Natural killer cell (primary cell): ENCODE results near the gene RYR2. TPM values are rescaled to one million over a fixed set of nuclear protein-coding genes. Genes with fewer than 3 reads are reported as not detected.

ENCODE experiments used
- ATAC-seq, 3 donors: fragments of 150-1000 bp in 2 of 3; fragments of 200-7000 bp in 1 of 3; cut with Tn5 transposase; 1 replicate in 1 of 3; 2 replicates in 2 of 3; pipeline ENCODE4 v1.10.0; 2021; ENCODE audit warnings: mild to moderate bottlenecking in 2 of 3, moderate library complexity in 2 of 3
- DNase-seq, 2 donors: peaks; one replicate each; pipeline versions ENCODE4 v3.0.0 to v3.0.0-alpha.2; 2013 to 2021; ENCODE audit warnings: mixed read lengths in 1 of 2
- H3K27ac ChIP-seq: one replicate; pipeline ENCODE4 v1.5.1; 2013; ENCODE audit warnings: mild to moderate bottlenecking, low read length
- H3K27me3 ChIP-seq: one replicate; pipeline ENCODE4 v1.6.1; 2013; ENCODE audit warnings: low read length; ENCODE audit not compliant: control insufficient read depth, insufficient read depth
- H3K36me3 ChIP-seq: one replicate; pipeline ENCODE4 v1.6.1; 2013; ENCODE audit warnings: low read length; ENCODE audit not compliant: control insufficient read depth, insufficient read depth
- H3K4me1 ChIP-seq: one replicate; pipeline ENCODE4 v1.6.1; 2013; ENCODE audit warnings: low read length; ENCODE audit not compliant: control insufficient read depth, insufficient read depth
- H3K4me3 ChIP-seq: one replicate; pipeline ENCODE4 v1.5.1; 2013; ENCODE audit warnings: low read length
- H3K9me3 ChIP-seq: one replicate; pipeline ENCODE4 v1.6.1; 2013; ENCODE audit warnings: low read length; ENCODE audit not compliant: control insufficient read depth, insufficient read depth
- H3K27ac Mint-ChIP-seq, 2 donors: one replicate each; pipeline ENCODE4 v1.8.0; 2022; ENCODE audit warnings: mild to moderate bottlenecking in 2 of 2, mixed read lengths in 2 of 2, moderate library complexity in 1 of 2
- H3K27me3 Mint-ChIP-seq, 2 donors: one replicate each; pipeline ENCODE4 v1.8.0; 2022; ENCODE audit warnings: low read depth in 2 of 2, mixed read lengths in 2 of 2
- H3K36me3 Mint-ChIP-seq: one replicate; pipeline ENCODE4 v1.8.0; 2022; ENCODE audit warnings: mixed read lengths
- H3K4me1 Mint-ChIP-seq, 2 donors: one replicate each; pipeline ENCODE4 v1.8.0; 2022; ENCODE audit warnings: mixed read lengths in 2 of 2
- H3K4me3 Mint-ChIP-seq: one replicate; pipeline ENCODE4 v1.8.0; 2022; ENCODE audit warnings: mild to moderate bottlenecking, moderate library complexity, mixed read lengths
- H3K9me3 Mint-ChIP-seq, 2 donors: one replicate each; pipeline ENCODE4 v1.8.0; 2022; ENCODE audit warnings: mixed read lengths in 2 of 2
- CTCF ChIP-seq: fragments of 200-600 bp; IDR thresholded peaks from one replicate; pipeline ENCODE4 v1.8.0; 2022; ENCODE audit warnings: antibody characterized with exemption
- WGBS: methylation state at CpG from one replicate; pipeline ENCODE4 v1.1.7; 2013; ENCODE audit warnings: missing lambda C conversion rate; ENCODE audit not compliant: insufficient coverage; 5-methylcytosine and 5-hydroxymethylcytosine counted together
- intact Hi-C: fragments of 100-400 bp; cut with micrococcal nuclease; formaldehyde crosslinking; loops from one replicate; pipeline ENCODE4 v1.14.2; 2022
- total RNA-seq, 4 donors: library from RNA; stranded (reverse); fragments of 120-200 nt in 1 of 4; gene quantifications; one replicate each; pipeline versions ENCODE4 v1.2.3 to v1.2.4, GENCODE V29; 2013 to 2022

The RYR2 gene
- total RNA-seq, 3 donors from 2014 or later (not counting 1 experiment from before 2014, with no cell fraction given) = 0.13 to 1.2 (median 0.38) TPM

GRCh38 chr1:237398751-237399150 lies 356.8 kb downstream of the RYR2 start:
- Histone ChIP-seq H3K27me3 (no peaks in the 10 kb centered on the region), H3K4me1 (no peaks in the 10 kb centered on the region), H3K4me3 (no peak overlapping the region), H3K27ac (no peak overlapping the region), H3K36me3 (no peaks in the 10 kb centered on the region), H3K9me3 (peaks cover 8% of the 10 kb centered on the region)
- H3K9me3 Mint-ChIP-seq = peaks cover 10 to 21% of the 10 kb centered on the region in 2 donors
- H3K36me3 Mint-ChIP-seq = no peaks in the 10 kb centered on the region
- H3K4me3 Mint-ChIP-seq = no peak overlapping the region
- H3K4me1 Mint-ChIP-seq = no peaks in the 10 kb centered on the region
- DNase-seq (no peak), ATAC-seq (no peak)
- no peak overlapping the region for H3K27ac Mint-ChIP-seq
- intact Hi-C loops = no loop called here
- peaks cover 0 to 3% of the 10 kb centered on the region in 2 donors for H3K27me3 Mint-ChIP-seq
- no peak for TF ChIP-seq CTCF
- WGBS = 92% methylated on average over 4 of the region's 4 CpGs

- H3K4me1 Mint-ChIP-seq = no peaks in the 10 kb centered on the region
- Histone ChIP-seq H3K4me3 (no peak overlapping the region), H3K27ac (no peak overlapping the region), H3K36me3 (no peaks in the 10 kb centered on the region), H3K9me3 (no peaks in the 10 kb centered on the region), H3K4me1 (no peaks in the 10 kb centered on the region), H3K27me3 (no peaks in the 10 kb centered on the region)
- H3K27ac Mint-ChIP-seq = no peak overlapping the region
- no peaks in the 10 kb centered on the region for H3K36me3 Mint-ChIP-seq
- no peak for TF ChIP-seq CTCF
- H3K9me3 Mint-ChIP-seq = peaks cover 12 to 14% of the 10 kb centered on the region in 2 donors
- no peak overlapping the region for H3K4me3 Mint-ChIP-seq
- DNase-seq (no peak), ATAC-seq (no peak)
- H3K27me3 Mint-ChIP-seq = no peaks in the 10 kb centered on the region
- WGBS = 66% methylated on average over 3 of the region's 3 CpGs
- intact Hi-C loops = no loop called here
Measured at GRCh38 chr1:237405912-237406311, 363.9 kb downstream of the RYR2 start.

- intact Hi-C loops = no loop called here
- Histone ChIP-seq H3K4me3 (no peak overlapping the region), H3K9me3 (no peaks in the 10 kb centered on the region), H3K27me3 (no peaks in the 10 kb centered on the region), H3K36me3 (no peaks in the 10 kb centered on the region), H3K27ac (no peak overlapping the region), H3K4me1 (no peaks in the 10 kb centered on the region)
- H3K36me3 Mint-ChIP-seq = no peaks in the 10 kb centered on the region
- peaks cover 0 to 5% of the 10 kb centered on the region in 2 donors for H3K4me1 Mint-ChIP-seq
- no peak overlapping the region for H3K27ac Mint-ChIP-seq
- DNase-seq (peak in 1 of 2 donors; percentile 69), ATAC-seq (peak; percentile 81 to 84 (median 82))
- H3K27me3 Mint-ChIP-seq = no peaks in the 10 kb centered on the region
- H3K4me3 Mint-ChIP-seq = no peak overlapping the region
- H3K9me3 Mint-ChIP-seq = peaks cover 2 to 8% of the 10 kb centered on the region in 2 donors
- TF ChIP-seq CTCF = no peak
- no CpG with 5 or more reads among the region's 2 CpGs for WGBS
Measured at GRCh38 chr1:237411621-237412020, 369.6 kb downstream of the RYR2 start.

- H3K4me1 Mint-ChIP-seq = no peaks in the 10 kb centered on the region
- H3K27ac Mint-ChIP-seq = no peak overlapping the region
- H3K4me1 ChIP-seq = no peaks in the 10 kb centered on the region
- no peaks in the 10 kb centered on the region for H3K27me3 Mint-ChIP-seq
- H3K36me3 Mint-ChIP-seq = no peaks in the 10 kb centered on the region
- no peaks in the 10 kb centered on the region for H3K9me3 ChIP-seq
- TF ChIP-seq CTCF = no peak
- H3K4me3 Mint-ChIP-seq = no peak overlapping the region
- ATAC-seq = no peak
- no peak for DNase-seq
- peaks cover 0 to 3% of the 10 kb centered on the region in 2 donors for H3K9me3 Mint-ChIP-seq
- H3K27ac ChIP-seq = no peak overlapping the region
- intact Hi-C loops = no loop called here
- no peaks in the 10 kb centered on the region for H3K36me3 ChIP-seq
- no peaks in the 10 kb centered on the region for H3K27me3 ChIP-seq
- H3K4me3 ChIP-seq = no peak overlapping the region
- 90% methylated on average over 10 of the region's 10 CpGs for WGBS
Measured at GRCh38 chr1:237416924-237417655, 375.1 kb downstream of the RYR2 start.
